ENCODE results near the gene DPP8.

DNA sequence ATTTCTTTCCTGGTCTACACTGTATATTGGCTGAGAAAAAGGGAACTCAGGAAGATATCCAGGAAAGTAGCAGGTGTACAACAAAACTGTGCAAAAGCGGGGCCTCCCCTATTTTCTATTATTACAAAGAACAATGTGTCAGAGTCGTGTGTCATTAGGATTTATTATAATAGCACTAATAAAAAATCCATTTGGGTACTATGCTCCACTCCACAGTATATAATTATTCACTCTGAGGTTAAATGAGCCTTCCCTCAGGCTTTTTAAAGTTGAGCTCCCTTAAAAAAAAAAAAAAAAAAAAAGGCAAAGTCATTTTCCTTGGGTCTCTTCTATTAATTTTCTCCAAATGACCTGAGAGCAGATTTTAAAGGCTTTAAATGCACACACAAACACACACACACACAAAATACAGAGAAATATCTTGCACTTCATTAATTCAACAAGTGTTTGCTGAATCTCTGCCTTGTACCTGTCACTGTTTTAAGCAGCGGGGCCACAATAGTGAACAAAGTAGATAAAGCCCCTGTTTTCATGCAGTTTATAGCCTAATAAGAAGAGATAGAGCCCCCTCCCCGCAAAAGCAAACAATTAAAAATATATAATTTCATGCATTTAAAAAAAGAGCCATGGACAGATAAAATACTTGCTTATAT lies 1.3 kb upstream of the DPP8 start:
- TF ChIP-seq BHLHE40 (IDR thresholded peaks at IDR 0.05; ENCODE audit: low read depth, low read length) (no peak), CEBPB (IDR thresholded peaks at IDR 0.05) (no peak), RAD21 (conservative IDR thresholded peaks at IDR 0.05 in 1 of 2, IDR thresholded peaks at IDR 0.05 in 1 of 2) (no peak), FOSL2 (IDR thresholded peaks at IDR 0.05) (no peak), FOSL2 (CRISPR knock-in tag; IDR thresholded peaks at IDR 0.05) (no peak), MAZ (IDR thresholded peaks at IDR 0.05; ENCODE audit: borderline replicate concordance, low read depth, low read length) (no peak), MYC (IDR thresholded peaks at IDR 0.05; ENCODE audit: borderline replicate concordance, low read length) (no peak), POLR2AphosphoS2 (conservative IDR thresholded peaks at IDR 0.05; ENCODE audit: low read length) (no peak), HOXA7 (CRISPR knock-in tag; IDR thresholded peaks at IDR 0.05) (no peak), RCOR1 (IDR thresholded peaks at IDR 0.05; ENCODE audit: low read depth, low read length) (no peak), CBX8 (IDR thresholded peaks at IDR 0.05) (no peak)
- TF ChIP-seq, protein P1, sequence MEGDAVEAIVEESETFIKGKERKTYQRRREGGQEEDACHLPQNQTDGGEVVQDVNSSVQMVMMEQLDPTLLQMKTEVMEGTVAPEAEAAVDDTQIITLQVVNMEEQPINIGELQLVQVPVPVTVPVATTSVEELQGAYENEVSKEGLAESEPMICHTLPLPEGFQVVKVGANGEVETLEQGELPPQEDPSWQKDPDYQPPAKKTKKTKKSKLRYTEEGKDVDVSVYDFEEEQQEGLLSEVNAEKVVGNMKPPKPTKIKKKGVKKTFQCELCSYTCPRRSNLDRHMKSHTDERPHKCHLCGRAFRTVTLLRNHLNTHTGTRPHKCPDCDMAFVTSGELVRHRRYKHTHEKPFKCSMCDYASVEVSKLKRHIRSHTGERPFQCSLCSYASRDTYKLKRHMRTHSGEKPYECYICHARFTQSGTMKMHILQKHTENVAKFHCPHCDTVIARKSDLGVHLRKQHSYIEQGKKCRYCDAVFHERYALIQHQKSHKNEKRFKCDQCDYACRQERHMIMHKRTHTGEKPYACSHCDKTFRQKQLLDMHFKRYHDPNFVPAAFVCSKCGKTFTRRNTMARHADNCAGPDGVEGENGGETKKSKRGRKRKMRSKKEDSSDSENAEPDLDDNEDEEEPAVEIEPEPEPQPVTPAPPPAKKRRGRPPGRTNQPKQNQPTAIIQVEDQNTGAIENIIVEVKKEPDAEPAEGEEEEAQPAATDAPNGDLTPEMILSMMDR (IDR thresholded peaks at IDR 0.05) = no peak

Measured in A549 (cell line).